Epidermal melanocyte (primary cell): ENCODE data around the gene UGT1A4.

Experiments
- DNase-seq: peaks from one replicate; pipeline ENCODE4 v3.0.0; 2011; ENCODE audit warnings: low spot score; ENCODE audit not compliant: insufficient read length

The UGT1A4 gene

GRCh38 chr2:233807966-233808935 lies 89.7 kb downstream of the UGT1A4 start:
- DNase-seq = no peak

DNA sequence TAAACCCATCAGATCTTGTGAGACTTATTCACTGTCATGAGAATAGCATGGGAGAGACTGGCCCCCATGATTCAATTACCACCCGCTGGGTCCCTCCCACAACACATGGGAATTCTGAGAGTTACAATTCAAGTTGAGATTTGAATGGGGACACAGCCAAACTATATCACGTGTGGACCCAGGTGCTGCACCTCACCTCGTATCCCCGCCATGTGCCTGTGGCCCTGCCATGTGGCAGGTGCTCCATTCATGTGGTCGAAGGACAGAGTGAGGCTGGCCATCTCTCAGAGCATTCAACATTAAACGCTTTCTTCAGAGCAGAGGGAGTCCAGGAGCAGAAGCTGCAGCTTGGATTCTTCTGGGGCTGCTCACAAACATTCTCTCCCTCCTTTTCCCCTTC lies 91.8 kb downstream of the UGT1A4 start:
- DNase-seq = no peak

GRCh38 chr2:233811087-233811486 lies 92.6 kb downstream of the UGT1A4 start:
- DNase-seq = no peak

- no peak for DNase-seq
Measured at GRCh38 chr2:233811732-233812131, 93.2 kb downstream of the UGT1A4 start.

- no peak for DNase-seq
Measured at GRCh38 chr2:233813236-233814055, 94.9 kb downstream of the UGT1A4 start.

- DNase-seq = no peak
Measured at GRCh38 chr2:233814056-233814835, 95.7 kb downstream of the UGT1A4 start.

DNA sequence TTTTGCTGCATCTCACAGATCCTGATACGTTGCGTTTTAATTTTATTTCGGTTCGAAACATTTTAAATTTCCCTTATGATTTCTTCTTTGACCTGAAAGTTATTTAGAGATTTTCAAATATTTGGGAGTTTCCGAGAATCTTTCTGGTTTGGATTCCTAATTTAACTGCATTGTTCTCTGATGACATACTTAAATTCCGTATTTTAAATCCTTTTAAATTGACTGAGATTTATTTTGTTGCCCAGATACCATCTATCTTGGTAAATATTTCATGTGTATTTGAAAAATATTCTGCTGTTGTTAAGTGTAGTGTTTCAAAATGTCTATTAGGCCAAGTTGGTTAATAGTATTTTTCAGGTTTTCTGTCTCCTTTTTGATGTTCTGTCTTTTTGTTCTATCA lies 97.3 kb downstream of the UGT1A4 start:
- no peak for DNase-seq

- no peak for DNase-seq
Measured at GRCh38 chr2:233816334-233816733, 97.8 kb downstream of the UGT1A4 start.

GRCh38 chr2:233816771-233817170 lies 98.2 kb downstream of the UGT1A4 start:
- no peak for DNase-seq

- no peak for DNase-seq
Measured at GRCh38 chr2:233817361-233817911, 98.9 kb downstream of the UGT1A4 start.

- no peak for DNase-seq
Measured at GRCh38 chr2:233817995-233818638, 99.6 kb downstream of the UGT1A4 start.

DNA sequence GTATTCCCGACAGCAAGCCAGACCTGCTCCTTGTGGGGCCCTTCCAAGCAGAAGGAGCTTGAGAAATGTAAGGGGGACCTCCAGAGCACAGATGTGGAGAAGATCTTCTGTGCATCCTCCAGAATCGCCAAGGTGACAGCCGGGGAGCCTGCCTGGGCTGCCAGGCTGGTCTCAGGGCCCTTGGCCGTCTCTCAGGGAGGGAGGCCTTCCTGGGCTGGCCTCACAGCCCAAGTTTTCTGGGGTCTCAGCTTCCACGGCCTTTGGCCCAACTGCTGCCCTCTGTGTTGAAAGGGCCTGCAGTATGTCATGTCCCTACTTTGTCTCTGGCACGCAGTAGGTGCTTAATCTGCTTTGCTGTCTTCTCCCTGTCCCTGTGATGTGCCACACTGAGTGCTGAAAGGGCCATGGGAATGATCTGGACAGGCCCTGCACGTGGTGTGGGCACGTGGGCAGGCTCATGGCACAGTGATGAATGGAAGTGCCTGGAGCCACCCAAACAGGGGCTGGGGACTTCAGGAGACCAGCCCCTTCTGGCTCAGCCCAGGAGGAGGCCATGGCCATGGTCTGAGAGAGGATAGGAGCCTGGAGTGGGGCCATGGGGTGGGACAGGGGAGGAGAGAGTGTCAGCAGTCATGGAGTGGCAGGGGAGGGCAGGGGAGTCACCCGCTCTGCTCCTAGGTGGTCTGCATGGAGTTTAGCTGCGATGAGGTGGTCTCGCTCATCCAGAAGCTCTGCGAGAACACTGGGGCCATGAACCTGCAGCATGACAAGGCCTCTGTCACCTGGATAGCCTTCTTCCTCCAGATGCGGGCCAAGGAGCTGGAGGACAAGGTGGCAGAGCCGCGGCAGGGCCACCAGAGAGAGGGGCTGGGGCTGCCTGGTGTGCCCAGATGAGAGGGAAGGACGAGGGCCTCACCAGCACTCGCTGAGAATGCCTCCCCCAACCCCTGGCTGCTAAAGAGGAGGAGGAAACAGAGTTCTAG lies 100.4 kb downstream of the UGT1A4 start:
- DNase-seq = no peak

GRCh38 chr2:233819884-233820773 lies 101.6 kb downstream of the UGT1A4 start:
- no peak for DNase-seq

DNA sequence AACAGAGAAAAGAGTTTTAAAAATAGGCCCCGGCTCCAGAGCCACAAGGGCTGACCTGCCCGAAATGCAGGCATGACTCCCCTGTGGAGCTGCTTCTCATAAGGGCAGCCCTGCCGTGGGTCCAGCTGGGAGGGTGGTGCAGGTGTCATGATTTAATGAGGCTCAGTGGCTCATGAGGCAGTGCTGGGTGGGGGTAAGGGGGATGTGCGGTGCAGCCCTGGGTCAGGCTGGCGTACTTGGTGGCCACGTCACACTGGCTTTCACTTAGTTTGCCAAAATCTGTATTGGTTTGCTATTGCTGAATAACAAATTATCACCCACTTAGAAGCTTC lies 102.2 kb downstream of the UGT1A4 start:
- DNase-seq = no peak

DNA sequence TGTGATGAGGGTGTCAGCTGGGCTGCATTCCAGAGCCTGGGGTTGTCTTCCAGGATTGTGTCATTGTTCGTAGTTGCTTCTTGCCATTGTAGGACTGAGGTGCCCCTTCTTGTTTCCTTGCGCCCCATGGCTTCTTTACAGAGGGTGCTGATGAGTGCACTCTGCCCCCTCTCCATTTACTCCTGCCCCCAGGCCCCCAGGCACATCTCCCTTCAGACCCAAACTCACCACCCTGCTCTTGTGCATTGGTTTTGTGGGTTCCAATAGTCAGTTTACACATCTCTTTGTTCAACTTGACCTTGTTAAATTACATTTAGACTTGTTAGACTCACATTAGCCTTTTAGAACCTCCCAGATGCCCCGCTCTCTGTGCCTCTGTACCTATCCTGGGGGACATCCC lies 102.7 kb downstream of the UGT1A4 start:
- DNase-seq = no peak

DNA sequence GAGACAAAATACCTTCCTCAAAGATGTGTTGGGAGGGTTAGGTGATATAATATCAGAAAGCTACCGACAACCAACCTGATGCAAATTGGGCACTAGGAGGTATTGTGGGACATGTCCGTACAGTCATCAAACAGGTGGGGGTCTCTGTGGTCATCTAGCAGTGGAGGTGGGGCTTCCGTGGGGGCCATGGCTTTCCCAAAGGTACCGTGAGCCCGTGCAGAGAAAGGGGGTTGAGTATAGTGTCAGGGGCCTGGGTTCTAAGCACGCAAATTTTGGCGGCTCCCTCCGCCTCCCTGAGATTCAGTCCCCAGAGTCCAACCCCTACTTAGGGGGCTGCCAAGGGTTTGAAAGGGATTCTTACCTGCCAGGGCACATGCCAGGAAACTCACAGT lies 103.2 kb downstream of the UGT1A4 start:
- no peak for DNase-seq

DNA sequence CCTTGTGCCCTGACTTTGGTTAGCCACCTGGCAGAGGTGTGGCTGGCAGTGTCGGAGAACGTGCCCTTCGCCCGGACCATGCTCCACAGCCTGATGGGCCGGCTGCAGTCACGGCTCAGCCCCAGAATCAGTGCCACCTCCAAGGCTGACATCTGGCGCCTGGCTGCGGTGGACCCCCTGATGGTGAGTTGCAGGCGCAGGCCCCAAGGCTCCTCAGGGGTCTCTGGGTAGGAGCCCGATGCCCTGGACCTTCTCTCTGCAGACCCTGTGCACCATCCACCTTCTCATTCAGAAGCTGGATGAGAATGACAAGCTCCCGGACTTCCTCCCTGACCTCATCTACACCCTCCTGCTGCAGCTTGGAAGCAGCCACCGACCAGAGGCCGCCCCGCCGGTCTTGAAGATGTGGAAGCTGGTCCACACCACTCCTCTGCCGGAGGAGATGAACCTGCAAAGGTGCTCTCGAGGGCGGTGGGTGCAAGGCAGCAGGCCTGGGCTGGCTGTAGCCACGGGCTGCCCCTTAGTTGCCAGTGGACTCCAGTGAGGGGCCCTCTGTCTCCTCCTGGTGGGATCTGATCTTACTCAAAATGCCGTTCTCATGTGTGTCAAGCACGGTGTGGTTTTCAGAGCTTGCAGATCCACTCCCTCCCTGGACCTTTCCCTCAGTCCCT lies 103.7 kb downstream of the UGT1A4 start:
- DNase-seq = no peak
